Activated CD4-positive, alpha-beta T cell treated with anti-CD3 and anti-CD28 coated beads, Interleukin-2, Interleukin-6, amounts not matched to agents 100 ng/mL and 50 ng/mL, durations not matched to agents 16 hours and 8 hours (primary cell): ENCODE measurements around the gene NALCN.

ENCODE experiments used
- DNase-seq: peaks from one replicate; pipeline ENCODE4 v3.0.0-alpha.2; 2020

NALCN gene

GRCh38 chr13:101412076-101412475, 4.2 kb downstream of the NALCN start:
- no peak for DNase-seq

DNA sequence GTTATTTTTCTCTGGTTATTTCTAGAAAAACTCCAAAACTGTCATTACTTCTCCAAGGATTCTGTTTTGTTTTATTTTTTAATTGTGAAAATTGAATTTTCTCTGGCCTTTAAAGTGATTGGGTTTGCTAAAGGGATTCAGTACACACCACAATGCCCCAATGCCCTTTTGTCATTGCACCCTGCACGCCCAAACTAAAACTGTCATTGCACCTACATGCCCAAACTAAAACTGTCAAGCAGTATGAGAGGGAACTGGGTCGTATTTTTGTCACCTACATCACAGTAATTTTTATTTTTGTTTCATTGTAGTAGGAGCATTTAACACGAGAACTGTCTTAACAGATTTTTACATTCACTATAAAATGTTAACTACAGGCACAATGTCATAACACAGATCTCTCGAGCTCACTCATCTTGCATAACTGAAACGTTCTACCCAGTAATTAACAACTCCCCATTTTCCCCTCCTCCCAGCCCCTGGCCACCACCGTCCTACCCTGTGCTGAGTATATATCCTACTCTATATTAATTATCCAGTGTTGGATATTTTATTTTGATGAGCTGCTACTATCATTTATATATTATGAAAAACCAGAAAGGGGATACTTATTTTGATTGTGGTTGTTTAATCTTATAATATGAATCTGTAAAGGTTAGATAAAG, 7.2 kb downstream of the NALCN start:
- DNase-seq, result no peak

DNA sequence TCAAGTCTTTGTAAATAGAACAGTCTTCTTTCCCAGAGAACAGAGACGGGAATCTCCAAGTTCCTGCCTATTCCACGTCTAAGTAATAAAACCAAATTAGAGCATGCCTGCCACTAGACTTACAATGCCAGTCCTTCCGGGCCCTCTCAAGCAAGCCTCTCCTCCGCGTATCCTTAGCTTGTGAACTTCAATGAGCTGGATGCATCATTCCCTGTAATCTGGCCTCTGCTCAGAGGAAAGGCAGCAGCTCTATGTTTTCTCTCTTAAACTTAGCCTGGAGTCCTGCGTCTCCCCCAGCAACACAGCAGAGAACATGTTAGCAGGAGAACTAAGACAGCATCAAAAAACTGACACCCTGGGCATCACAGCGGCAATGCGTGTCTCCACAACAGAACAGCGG, 8.2 kb downstream of the NALCN start:
- no peak for DNase-seq

- DNase-seq, result no peak
Measured at GRCh38 chr13:101406791-101407190, 9.5 kb downstream of the NALCN start.

DNA sequence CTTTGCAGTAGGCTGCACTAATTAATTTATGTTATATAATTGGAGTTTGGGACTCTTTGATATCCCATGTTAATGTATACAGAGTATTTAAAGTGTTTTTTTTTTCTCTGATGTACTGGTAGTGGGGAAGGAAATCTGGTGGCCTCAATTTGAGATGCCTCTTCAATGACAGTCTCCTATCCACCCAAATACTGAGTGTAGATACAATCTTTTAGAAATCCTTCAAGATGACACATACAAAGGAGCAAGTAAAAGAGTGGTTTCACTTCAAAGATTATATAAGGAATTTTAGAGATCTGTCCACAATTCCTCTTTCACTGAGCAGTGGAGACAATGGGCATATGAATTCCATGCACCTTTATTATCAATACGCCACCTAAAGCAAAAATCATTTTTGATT, 15.1 kb downstream of the NALCN start:
- DNase-seq, result no peak

- no peak for DNase-seq
Measured at GRCh38 chr13:101399365-101399764, 16.9 kb downstream of the NALCN start.

- DNase-seq, result no peak
Measured at GRCh38 chr13:101398920-101399319, 17.4 kb downstream of the NALCN start.

DNA sequence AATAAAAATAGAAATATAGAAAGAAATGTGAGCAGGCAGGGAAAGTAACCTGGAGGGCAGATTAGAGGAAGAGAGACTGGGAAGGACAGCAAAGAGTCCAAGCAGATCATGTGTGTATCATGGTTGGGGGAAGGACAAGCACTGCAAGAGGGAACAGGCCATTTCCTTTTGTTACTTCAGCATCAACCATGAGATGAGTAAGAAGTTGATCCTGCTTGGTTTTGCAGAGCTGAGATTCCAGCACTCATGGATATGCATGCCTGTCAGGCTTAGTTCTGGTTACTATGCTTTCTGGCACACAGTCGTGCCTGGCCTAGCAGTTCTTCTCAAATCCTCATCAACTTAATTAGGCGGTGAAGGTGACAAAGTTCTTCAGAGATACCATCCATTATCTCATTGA, 18.1 kb downstream of the NALCN start:
- DNase-seq, result no peak

DNA sequence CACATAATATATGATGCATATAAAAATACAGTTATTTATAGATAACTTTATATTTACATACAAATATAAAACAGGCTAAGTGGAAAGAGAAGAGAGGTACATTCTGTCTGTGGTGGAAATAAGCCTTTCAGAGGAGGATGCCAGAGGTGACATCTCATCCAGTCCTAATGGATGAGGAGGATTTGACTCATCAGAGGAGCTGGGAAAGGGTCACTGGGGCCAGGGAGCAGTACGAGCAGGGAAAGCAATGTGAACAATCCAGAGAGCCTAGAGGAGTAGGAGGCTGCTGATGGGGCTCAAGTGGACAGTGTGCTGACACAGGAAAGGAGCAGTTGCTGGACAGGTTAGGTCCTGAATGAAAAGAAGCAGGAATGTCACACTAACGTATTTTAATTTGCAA, 18.6 kb downstream of the NALCN start:
- no peak for DNase-seq

DNA sequence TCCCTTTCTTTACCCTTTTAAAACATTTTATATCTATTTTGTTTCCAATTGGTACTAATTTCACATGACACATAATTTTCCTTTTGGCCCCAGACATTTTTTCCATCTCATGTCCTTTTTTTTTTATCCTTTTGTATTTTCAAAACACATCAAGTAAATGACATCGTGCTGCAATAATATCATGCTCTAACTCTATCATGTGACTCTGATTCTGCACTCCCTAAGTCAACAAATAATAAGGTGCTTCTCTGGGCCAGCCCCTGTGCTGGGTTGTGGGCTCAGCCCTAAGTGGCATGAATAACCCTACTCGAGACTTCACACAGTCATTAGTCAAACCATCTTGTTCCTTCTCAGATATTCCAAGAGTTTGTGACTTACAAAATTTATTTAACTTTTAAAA, 21.7 kb downstream of the NALCN start:
- DNase-seq, result no peak

- no peak for DNase-seq
Measured at GRCh38 chr13:101393140-101393539, 23.2 kb downstream of the NALCN start.

DNA sequence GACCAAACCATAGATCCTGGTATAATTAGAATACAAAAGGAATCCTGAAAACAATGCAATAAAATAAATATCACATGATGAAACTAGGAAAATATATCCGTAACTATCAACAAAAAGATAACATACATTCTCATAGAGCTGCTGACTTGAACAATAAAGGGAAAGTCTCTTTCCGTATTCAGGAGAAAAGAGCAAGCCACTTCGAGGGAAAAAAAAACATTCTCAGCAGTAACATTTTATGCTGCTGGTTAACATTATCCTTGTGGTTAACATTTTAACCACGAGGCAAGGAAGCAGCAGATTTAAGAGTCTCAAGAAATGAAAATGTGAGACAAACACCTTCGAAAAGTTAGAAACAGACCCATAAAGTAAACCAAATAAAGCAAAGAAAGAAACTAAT, 25.8 kb downstream of the NALCN start:
- DNase-seq, result no peak

GRCh38 chr13:101384929-101385328, 31.4 kb downstream of the NALCN start:
- DNase-seq, result no peak

- DNase-seq, result no peak
Measured at GRCh38 chr13:101383595-101383994, 32.7 kb downstream of the NALCN start.

- no peak for DNase-seq
Measured at GRCh38 chr13:101382701-101383100, 33.6 kb downstream of the NALCN start.

- no peak for DNase-seq
Measured at GRCh38 chr13:101382086-101382485, 34.2 kb downstream of the NALCN start.

DNA sequence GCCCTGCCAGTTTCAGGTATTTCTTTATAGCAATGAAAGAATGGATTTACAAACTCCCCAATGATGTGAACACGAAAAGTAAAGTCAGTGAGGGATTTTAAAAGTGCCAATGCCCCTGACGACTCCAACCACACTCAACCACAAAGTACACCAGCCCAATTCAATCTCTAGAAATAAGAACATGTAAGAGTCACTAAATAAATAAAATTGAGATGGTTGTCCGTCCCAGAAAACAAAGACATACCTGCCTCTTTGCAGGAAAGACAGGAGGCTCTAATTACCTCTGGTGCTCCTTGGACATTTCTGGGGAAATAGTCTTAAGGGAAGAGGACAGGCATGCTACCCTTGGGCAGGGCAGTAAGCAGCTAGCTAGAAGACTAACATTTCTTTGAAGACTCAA, 55.8 kb downstream of the NALCN start:
- no peak for DNase-seq

GRCh38 chr13:101354895-101355294, 61.4 kb downstream of the NALCN start:
- DNase-seq, result no peak

DNA sequence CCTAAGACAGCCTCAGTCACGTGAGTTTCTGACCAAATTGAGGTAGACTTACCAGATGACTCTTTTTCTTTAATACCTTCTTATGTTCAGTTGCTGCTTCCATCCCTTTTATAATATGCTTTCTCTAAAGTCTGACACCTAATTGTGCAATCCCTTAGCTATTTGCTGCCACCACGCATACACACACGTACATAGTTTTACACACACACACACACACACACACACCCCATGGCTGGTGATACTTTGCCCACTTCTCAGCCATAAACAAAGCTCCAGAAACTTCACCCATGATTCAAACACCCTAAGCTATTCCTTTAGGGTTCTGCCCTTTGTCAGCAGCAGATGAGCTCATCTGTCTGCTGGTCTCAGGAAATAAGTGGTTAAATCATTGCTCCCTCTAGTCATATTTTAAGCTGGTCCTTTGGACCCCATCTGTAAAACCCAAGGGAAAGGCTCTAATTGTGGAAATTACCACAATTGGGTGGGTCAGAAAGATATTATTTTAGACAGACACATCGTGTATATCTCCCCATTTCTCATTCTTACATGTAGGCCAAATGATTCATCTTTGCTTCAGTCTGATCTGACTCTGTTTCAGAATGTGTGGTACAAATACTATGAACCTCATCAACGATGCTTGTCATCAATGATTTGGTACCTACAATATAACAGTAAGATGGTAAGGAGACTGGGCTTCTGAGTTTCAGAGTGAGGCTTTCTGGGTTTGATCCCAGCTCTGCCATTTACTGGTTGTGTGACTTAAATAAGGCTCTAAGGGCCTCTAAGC, 69.2 kb downstream of the NALCN start:
- DNase-seq, result no peak

GRCh38 chr13:101346161-101346560, 70.1 kb downstream of the NALCN start:
- no peak for DNase-seq

DNA sequence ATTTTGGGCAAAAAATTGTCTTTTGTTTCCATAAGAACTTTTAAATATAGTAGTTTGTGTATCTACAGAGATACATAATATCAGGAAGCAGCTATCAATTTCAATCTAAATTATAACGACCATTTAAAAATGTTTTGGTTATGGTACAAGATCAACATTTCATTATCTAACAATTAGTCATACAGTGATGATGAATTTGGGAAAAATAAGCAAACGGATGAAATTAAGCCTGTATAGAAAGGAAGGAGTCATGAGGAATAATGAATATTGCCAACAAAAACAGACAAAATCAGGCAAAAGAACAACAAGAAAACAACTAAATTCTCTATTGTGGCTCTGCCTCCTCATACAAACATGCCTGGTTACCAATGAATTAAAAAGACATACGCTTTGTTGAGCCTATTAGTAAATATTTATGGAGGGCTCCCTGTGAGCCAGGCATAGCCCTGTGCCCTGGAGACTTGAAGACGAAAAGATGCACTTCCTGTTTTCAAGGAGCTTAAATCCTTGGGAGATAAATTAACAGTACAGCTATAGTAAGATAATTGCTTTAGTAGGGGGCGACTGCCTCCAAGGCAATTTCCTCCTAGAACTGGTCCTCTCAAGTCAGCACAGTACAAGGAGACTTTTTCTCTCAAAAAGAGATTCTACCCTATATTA, 73.0 kb downstream of the NALCN start:
- DNase-seq, result no peak

DNA sequence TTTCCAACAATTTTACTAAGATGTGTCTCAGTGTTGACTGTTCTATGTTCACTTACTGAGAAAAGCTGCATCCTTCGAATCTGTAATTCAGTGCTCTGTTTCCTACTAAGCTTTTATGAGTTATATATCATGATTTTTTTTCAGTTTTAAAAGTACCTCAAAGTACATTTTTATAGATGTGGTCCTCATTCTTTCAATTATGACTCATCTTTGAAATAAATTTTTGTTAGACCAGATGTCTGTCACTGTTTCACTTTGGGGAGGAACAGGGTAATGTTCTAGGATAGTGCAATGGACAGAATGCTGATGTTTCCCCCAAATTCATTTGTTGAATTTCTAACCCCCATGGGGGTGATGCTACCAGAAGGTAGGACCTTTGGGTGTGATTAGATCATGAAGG, 74.8 kb downstream of the NALCN start:
- no peak for DNase-seq

GRCh38 chr13:101339202-101339601, 77.1 kb downstream of the NALCN start:
- DNase-seq, result no peak

GRCh38 chr13:101332583-101332982, 83.7 kb downstream of the NALCN start:
- DNase-seq, result no peak
